ENCODE results near the gene ACSS2.

ACSS2 gene

GRCh38 chr20:34915749-34916455 is 39.5 kb downstream of the ACSS2 start:
- no peak for FAIRE-seq

GRCh38 chr20:34916774-34917354 is 40.5 kb downstream of the ACSS2 start:
- FAIRE-seq, result no peak

- no peak for FAIRE-seq
These were observed 43.6 kb downstream of the ACSS2 start for GRCh38 chr20:34920055-34920454.

DNA sequence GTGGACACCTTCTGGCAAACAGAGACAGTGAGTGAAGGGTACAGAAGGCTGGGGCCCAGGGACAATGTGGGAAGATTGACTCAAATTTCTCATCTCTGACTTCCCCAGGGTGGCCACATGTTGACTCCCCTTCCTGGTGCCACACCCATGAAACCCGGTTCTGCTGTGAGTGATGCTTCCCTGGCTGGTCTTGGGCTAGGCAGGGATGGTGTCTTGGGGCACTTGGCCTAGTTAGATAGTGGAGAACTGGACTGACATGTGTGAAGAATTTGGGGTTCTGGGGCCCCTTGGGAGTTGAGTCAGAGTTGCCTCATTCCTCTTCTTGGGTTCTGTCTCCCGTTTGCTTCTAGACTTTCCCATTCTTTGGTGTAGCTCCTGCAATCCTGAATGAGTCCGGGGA is 45.0 kb downstream of the ACSS2 start:
- no peak for FAIRE-seq

GRCh38 chr20:34922654-34923381 is 46.4 kb downstream of the ACSS2 start:
- no peak for FAIRE-seq

DNA sequence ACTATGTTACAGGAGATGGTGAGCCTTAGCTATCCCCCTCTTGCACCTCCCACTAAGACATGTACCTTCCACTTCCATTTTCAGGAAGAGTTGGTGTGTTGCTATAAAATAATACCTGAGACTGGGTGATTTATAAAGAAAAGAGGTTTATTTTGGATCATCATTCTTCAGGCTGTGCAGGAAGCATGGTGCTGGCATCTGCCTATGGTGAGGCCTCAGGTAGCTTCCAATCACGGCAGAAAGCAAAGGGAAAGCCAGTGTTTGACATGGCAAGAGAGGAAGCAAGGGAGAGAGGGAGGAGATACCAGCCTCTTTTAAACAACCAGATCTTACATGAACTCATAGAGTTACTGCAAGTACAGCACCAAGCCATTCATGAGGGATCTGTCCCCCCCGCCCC is 47.0 kb downstream of the ACSS2 start:
- no peak for FAIRE-seq

DNA sequence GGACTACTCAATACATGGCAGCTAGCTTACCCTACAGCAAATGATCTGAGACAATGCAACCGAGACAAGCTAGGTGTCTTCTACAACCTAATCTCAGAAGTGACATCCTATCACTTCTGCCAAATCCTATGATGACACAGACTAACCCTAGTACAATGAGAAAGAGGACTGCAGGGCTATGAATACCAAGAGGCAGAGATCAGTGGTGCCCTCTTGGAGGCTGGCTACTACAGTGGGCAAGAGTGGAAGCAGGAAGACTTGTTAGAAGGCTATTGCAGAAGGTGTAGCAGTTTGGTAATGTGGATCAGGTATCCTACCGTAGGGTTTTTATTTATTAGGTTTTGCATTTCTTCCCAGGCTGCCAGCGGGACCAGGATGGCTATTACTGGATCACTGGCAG is 48.9 kb downstream of the ACSS2 start:
- FAIRE-seq, result no peak

DNA sequence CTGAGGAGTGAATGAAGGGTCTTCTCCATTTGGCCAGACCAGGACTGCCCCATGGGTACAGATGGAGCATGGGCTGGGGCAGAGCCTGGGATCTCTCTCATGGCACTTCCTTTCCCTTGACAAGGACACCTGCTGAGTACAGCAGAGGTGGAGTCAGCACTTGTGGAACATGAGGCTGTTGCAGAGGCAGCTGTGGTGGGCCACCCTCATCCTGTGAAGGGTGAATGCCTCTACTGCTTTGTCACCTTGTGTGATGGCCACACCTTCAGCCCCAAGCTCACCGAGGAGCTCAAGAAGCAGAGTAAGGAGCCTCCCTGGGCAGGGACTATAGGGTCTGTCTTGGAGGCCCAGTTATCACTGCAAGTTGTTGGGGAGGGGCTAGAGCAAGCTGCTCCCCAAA is 49.6 kb downstream of the ACSS2 start:
- FAIRE-seq, result no peak

GRCh38 chr20:34926581-34926980 is 50.2 kb downstream of the ACSS2 start:
- no peak for FAIRE-seq

GRCh38 chr20:34927736-34928135 is 51.3 kb downstream of the ACSS2 start:
- no peak for FAIRE-seq

GRCh38 chr20:34928411-34928810 is 52.0 kb downstream of the ACSS2 start:
- no peak for FAIRE-seq

- FAIRE-seq, result no peak
These were observed 55.4 kb downstream of the ACSS2 start for GRCh38 chr20:34931771-34932170.

DNA sequence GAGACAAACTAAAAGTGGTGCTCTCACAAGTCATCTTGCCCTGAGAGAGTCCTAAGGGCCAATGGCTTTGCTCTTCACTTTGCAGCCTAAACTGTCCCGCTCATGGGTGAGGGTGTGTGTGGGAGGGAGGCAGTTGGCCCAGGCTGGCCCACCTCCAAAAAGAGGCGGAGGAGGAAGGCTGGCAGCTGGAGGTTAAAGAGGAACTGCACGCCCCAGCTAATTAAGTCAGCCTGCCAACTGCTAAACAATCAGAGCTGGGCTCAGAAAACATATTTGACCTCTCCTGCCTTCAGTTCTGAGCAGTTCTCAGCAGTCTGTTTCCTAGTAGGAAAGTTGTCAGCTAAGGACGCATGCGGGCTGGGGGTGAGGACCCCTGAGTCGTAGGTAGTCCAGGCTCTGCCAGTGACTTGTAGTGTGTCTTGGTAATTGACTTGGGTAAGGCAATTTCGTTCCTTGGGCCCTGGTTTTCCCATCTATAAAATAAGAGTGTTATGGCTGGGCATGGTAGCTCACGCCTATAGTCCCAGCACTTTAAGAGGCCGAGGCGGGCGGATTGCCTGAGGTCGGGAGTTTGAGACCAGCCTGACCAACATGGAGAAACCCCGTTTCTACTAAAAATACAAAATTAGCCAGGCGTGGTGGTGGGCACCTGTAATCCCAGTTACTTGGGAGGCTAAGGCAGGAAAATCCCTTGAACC is 62.2 kb downstream of the ACSS2 start:
- FAIRE-seq, result no peak

GRCh38 chr20:34940081-34940481 is 63.7 kb downstream of the ACSS2 start:
- FAIRE-seq, result no peak

- no peak for FAIRE-seq
These were observed 64.8 kb downstream of the ACSS2 start for GRCh38 chr20:34941226-34941625.

DNA sequence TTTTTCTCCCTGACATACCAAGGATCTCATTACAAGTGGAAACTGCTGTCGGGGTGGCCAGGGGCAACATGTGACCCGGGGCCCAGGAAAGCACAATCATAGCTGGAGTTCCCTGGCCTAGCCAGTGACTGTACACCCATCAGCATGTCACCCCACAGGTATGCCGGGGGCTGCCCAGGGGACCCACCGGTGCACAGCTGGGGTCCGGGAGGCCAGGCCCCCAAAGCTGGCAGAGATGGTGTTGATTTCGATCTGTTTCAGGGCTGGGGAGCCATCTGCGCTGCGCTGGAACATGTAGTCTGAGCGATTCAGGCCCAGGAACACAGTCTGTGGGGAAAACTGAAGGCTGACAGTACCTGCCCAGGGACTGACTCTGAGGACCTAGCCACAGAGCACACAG is 65.9 kb downstream of the ACSS2 start:
- no peak for FAIRE-seq

GRCh38 chr20:34943808-34944567 is 67.6 kb downstream of the ACSS2 start:
- no peak for FAIRE-seq

GRCh38 chr20:34945315-34946077 is 69.1 kb downstream of the ACSS2 start:
- FAIRE-seq, result no peak

GRCh38 chr20:34946661-34947060 is 70.2 kb downstream of the ACSS2 start:
- no peak for FAIRE-seq

DNA sequence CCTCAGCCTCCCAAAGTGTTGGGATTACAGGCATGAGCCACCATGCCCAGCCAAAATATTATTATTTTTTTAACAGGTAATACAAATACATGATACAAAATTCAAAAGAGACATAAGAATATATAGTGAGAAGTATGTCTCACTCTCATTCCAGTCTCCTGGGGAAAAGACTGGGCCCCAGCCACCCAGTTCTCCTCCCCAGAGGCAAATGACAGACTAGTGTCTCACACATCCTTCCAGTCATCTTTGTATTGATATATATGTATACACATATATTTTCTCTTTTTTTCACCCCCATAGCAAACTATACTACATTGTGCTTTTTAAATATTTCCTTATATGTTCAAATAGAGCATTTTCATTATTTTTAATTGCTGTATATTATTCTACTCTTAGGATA is 70.9 kb downstream of the ACSS2 start:
- no peak for FAIRE-seq

- FAIRE-seq, result no peak
These were observed 71.6 kb downstream of the ACSS2 start for GRCh38 chr20:34948030-34948429.

DNA sequence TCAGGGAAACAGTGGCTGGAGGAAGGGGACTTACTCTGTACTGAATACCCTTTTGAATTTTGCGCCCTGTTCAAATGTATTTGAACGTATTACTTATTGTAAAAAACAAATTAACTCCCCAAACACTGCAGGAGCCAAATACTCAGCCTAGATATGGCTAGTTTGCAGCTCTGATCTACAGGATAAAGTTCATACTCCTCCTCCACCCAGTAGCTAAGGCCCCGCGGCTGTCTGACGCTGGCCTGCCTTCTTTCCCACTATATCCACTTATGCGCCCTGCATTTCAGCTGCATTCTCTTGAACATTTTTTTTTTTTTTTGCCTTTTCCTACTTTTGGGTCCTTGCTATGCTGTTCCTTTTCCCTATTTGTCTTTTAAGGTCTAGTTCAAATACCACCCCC is 72.7 kb downstream of the ACSS2 start:
- FAIRE-seq, result no peak

All from islet of Langerhans (tissue), 1 donor.